Loucy (cell line): ENCODE results near the gene BCAS3.

ENCODE experiments used
- CTCF ChIP-seq: fragments of 200-600 bp; sonication (generic); conservative IDR thresholded peaks from 2 replicates; pipeline ENCODE4 v1.5.1; 2014; ENCODE audit warnings: mild to moderate bottlenecking, antibody characterized with exemption, low read length
- EZH2phosphoT487 ChIP-seq: fragments of 200-600 bp; IDR thresholded peaks from 2 replicates; pipeline ENCODE4 v1.6.1; 2018; ENCODE audit warnings: antibody characterized with exemption, mild to moderate bottlenecking, moderate library complexity, borderline replicate concordance

- TF ChIP-seq CTCF (peak; percentile 78), EZH2phosphoT487 (no peak)
Measured at GRCh38 chr17:61002316-61002736, 324.7 kb downstream of the BCAS3 start.
